BE2C (cell line): ENCODE measurements around the gene CD300LD.

Experiments used
- DNase-seq: peaks from one replicate; pipeline ENCODE4 v3.0.0-alpha.2; 2020
- H3K27me3 ChIP-seq: fragments of 250-450 bp; sonication (Bioruptor Pico); 2 replicates; pipeline ENCODE4 v1.5.1; 2020; ENCODE audit warnings: mild to moderate bottlenecking
- H3K36me3 ChIP-seq: fragments of 250-450 bp; sonication (Bioruptor Pico); 2 replicates; pipeline ENCODE4 v1.5.1; 2020; ENCODE audit warnings: mild to moderate bottlenecking
- H3K4me1 ChIP-seq: fragments of 250-450 bp; sonication (Bioruptor Pico); 2 replicates; pipeline ENCODE4 v1.5.1; 2020
- H3K4me3 ChIP-seq: 2 replicates; pipeline ENCODE4 v1.5.1; 2011; ENCODE audit warnings: low read depth, low read length
- H3K9me3 ChIP-seq: fragments of 250-450 bp; sonication (Bioruptor Pico); 2 replicates; pipeline ENCODE4 v1.5.1; 2020
- TF ChIP-seq, protein P1 (sequence below): IDR thresholded peaks from 2 replicates; pipeline ENCODE4 v1.5.1; 2012; ENCODE audit warnings: mild to moderate bottlenecking, low read depth, low read length

The CD300LD gene

DNA sequence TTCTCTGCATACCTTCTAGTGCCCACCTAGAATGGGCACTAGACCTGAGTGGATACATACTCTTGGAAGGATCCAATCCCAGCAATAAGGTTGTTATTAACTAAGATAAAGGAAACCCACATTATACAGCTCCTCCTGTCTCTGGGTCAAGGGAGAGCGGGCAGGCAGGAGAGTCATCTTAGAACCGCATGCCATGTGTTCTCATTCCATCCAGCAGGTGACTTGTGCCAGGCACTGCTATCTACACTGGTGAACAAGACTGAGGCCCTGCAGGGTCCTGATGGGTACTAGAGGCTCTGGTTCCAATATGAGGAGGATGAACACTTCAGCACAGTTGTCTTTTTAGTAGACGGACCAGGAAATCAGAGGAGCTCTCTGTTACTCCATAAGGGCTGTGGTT, 18.9 kb downstream of the CD300LD start:
- Histone ChIP-seq H3K4me3 (no peak overlapping the region), H3K9me3 (no peaks in the 10 kb centered on the region), H3K4me1 (no peaks in the 10 kb centered on the region), H3K36me3 (no peaks in the 10 kb centered on the region), H3K27me3 (peaks cover 8% of the 10 kb centered on the region)
- TF ChIP-seq, protein P1, sequence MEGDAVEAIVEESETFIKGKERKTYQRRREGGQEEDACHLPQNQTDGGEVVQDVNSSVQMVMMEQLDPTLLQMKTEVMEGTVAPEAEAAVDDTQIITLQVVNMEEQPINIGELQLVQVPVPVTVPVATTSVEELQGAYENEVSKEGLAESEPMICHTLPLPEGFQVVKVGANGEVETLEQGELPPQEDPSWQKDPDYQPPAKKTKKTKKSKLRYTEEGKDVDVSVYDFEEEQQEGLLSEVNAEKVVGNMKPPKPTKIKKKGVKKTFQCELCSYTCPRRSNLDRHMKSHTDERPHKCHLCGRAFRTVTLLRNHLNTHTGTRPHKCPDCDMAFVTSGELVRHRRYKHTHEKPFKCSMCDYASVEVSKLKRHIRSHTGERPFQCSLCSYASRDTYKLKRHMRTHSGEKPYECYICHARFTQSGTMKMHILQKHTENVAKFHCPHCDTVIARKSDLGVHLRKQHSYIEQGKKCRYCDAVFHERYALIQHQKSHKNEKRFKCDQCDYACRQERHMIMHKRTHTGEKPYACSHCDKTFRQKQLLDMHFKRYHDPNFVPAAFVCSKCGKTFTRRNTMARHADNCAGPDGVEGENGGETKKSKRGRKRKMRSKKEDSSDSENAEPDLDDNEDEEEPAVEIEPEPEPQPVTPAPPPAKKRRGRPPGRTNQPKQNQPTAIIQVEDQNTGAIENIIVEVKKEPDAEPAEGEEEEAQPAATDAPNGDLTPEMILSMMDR, result no peak
- no peak for DNase-seq

DNA sequence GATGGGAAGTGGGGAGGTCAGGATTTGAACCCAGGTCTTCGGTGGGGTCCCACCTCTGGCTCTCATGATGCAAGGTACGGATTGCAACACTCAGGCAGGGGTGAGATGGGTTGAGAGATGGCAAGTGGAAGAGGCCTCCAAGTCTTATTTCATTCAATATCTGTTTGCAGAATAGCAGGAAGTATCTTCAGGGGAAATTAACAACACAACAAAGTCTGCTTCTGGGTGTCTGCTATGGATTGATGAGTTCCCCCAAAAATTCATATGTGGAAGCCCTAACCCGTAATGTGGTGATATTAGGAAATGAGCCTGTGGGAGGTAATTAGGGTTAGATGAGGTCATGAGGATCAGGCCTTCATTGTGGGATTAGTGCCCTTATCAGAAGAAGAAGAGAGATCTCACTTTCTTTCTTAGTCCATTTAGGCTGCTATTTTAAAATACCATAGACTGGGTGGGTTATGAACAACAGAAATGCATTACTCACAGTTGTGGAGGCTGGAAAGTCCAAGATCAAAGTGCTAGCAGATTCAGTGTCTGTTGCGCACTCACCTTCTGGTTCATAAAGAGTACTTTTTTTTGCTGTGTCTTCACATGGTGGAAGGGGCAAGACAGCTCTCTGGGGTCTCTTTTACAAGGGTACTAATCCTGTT, 20.3 kb downstream of the CD300LD start:
- TF ChIP-seq, protein P1, result no peak
- Histone ChIP-seq H3K4me3 (no peak overlapping the region), H3K27me3 (peaks cover 7% of the 10 kb centered on the region), H3K4me1 (no peaks in the 10 kb centered on the region), H3K9me3 (no peaks in the 10 kb centered on the region), H3K36me3 (no peaks in the 10 kb centered on the region)
- no peak for DNase-seq

DNA sequence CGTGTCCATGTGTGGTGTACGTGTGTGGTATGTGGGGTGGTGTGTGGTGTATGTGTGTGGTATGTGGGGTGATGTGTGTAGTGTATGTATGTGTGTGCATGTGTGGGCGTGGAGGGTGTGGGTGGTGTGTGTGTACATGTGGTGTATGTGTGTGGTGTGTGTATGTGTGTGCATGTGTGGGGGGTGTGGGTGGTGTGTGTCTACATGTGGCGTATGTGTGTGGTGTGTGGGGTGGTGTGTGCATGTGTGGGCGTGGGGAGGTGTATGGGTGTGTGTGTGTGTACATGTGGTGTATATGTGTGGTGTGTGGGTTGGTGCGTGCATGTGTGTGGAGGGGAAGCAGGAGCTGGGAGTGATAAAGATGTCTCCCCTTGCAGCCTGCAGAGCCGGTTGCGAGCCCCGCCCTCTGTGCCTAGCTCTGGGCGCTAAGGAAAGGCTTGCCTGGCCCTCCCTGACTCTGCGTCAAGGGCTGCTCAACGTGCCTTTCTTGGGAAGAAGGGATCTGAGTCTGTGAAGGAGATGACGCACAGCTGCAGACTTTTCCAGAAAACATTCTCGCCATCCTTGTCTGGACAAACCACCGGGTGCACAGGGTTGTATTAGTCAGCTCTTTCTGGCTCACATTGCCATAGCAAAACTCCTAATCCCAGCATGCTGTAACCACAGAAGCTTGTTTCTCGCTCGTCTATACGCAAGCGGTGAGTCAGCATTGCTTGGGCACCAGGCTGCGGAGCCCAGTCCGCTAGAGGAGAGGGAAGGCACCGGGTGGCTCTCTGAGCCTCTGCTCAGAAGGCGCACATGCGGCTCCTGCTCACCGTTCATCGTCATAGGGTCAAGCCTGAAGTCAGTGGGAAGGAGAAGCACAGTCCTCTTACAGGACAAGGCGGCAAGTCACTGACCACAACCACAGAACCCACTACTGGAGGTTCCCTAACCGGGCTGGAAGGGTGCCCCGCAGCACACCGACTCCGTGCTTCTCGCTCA, 22.8 kb downstream of the CD300LD start:
- H3K4me3 ChIP-seq, result no peak overlapping the region
- no peaks in the 10 kb centered on the region for H3K4me1 ChIP-seq
- no peak for DNase-seq
- no peaks in the 10 kb centered on the region; the same call in 1 of the 2 replicates for H3K27me3 ChIP-seq
- no peaks in the 10 kb centered on the region for H3K9me3 ChIP-seq
- no peaks in the 10 kb centered on the region for H3K36me3 ChIP-seq
- TF ChIP-seq, protein P1, result no peak

DNA sequence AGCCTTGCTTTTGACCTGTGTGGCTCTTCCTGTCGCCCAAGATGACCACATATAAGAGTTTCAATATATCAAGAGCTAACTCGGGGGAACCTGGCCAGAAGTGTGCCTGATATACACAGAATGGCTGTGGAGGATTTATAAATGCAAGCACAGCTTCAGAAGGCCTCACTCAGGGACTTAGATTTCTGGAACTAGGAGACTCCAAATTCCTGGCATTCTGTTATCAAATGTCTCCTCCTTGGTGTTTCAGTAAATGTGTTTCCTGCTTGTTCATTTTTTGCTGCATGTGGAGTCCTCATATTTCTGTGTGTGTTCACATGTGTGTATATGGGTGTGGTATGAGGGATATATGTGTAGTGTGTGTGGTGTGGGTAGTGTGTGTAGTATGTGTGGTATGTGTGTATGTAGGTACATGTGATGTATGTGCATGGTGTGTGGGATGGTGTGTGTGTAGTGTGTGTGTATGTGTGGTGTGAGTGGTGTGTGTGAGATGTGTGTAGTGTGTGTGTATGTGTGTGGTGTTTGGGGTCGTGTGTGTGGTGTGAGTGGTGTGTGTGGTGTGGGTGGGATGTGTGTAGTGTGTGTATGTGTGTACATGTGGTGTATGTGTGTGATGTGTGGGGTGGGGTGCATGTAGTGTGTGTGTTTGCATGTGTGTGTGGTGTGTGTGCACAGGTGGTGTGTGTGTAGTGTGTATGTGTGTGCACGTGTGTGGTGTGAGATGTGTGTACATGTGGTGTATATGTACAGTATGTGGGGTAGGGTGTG, 23.8 kb downstream of the CD300LD start:
- Histone ChIP-seq H3K27me3 (peaks cover 4% of the 10 kb centered on the region; the same call in 1 of the 2 replicates), H3K4me1 (no peaks in the 10 kb centered on the region), H3K36me3 (no peaks in the 10 kb centered on the region), H3K9me3 (no peaks in the 10 kb centered on the region), H3K4me3 (no peak overlapping the region)
- DNase-seq, result no peak
- TF ChIP-seq, protein P1, result no peak

DNA sequence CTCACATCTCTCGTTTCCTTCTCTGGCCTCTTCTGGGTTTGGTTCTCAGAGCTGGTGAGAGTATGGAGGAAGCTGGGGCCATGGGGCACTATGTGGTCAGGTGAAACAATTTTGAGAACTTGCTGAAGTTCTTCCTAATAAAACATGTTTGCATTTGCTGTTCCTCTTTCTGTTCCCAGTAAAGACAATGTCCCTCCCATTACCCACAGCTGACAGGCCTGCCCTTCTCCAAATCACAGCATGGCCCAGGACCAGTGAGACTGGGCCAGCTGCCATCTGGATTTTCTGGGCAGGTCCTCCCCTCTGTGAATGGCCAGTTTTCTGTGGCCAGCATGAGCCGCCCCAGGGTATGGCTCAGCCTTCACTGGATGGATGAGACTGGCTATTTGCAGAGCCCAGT, 24.7 kb downstream of the CD300LD start, which contains the start of gene CD300H:
TSS of gene CD300H (minus strand) at position 113 of the 400 bp plus-strand sequence.
- Histone ChIP-seq H3K4me1 (no peaks in the 10 kb centered on the region), H3K4me3 (no peak within 1 kb of the TSS), H3K36me3 (no peaks in the 10 kb centered on the region), H3K27me3 (peaks cover 4% of the 10 kb centered on the region), H3K9me3 (no peaks in the 10 kb centered on the region)
- TF ChIP-seq, protein P1, result no peak
- no peak for DNase-seq
